Prostate gland (tissue), 2 donors: ENCODE measurements around the gene TREM2.

Experiments
- CTCF ChIP-seq, 4 experiments: fragments of 200-600 bp in 2 of 4; fragments of 450-650 bp in 2 of 4; sonication (generic) in 2 of 4; IDR thresholded peaks; 1 replicate in 3 of 4; 2 replicates in 1 of 4; pipeline ENCODE4 v1.5.1; 2016 to 2019; ENCODE audit warnings: antibody characterized with exemption in 4 of 4, mild to moderate bottlenecking in 2 of 4, moderate library complexity in 2 of 4
- POLR2A ChIP-seq: fragments of 450-650 bp; IDR thresholded peaks from one replicate; pipeline ENCODE4 v1.6.1; 2016; ENCODE audit warnings: antibody characterized with exemption, mild to moderate bottlenecking
- POLR2AphosphoS5 ChIP-seq: sonication (generic); formaldehyde crosslinking; IDR thresholded peaks from one replicate; pipeline ENCODE4 v1.6.1; 2017; ENCODE audit warnings: antibody characterized with exemption

DNA sequence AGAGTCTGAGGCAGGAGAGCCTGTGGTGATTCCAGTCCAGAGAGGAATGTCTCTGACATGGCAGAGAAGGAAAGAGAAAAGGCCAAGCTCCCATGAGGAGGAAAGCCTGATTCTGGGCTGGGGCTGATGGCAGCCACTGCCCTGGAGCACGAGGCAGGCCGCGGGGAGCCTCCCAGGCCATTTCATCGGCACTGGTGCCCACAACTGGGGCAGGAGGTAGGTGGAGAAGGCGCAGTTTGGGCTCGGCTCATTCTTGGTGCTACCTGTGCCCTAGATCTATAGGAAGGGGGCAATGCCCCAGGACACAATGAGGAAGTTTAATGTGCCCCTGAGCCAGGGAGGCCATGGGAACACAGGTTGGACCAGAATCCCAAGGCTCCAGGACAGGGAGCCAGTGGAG is 6.1 kb downstream of the TREM2 start:
- TF ChIP-seq POLR2A (no peak), CTCF (IDR thresholded peaks at IDR 0.05) (no peak), POLR2AphosphoS5 (no peak)
